HG02678 (cell line): ENCODE results near the gene PPP1R12B.
"Not testable (repeated sequence)": the region's sequence is repeated elsewhere in the genome, so short reads cannot be mapped to it uniquely, and the experiment has no call there.

Source experiments
- ATAC-seq: cut with Tn5 transposase; IDR thresholded peaks from one replicate; pipeline ENCODE4 v1.9.1; 2021; ENCODE audit warnings: mild to moderate bottlenecking, moderate library complexity; ENCODE audit not compliant: unreplicated experiment

Gene PPP1R12B

DNA sequence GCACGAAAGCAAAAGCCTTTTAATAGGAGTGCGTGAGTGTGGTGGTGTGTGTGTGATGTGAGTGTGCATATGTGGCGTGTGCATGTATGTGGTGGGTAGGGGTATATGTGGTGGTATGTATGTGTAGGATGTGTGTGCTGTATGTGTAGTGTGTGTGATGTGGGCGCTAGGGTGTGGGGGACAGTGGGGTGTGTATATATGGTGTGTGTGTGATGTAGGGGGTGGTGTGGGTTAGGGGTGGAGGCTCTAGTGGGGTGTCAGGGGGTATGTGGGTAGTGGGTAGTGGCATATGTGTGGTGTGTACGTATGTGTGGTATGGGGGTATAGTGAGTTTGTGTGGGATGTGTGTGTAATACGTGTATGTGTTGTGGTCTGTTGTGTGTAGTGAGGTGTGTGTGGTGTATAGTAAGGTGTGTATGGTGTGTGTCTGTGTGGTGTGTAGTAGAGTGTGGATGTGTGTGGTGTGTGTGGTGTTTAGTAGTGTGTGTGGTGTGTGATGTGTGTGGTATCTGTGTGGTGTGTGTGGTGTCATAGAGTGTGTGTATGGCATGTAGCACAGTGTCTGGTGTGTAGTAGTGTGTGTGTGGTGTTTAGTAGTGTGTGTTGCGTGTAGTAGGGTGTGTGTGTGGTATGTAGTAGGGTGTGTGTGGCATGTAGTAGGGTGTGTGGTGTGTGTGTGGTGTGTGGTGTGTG, 275.7 kb downstream of the PPP1R12B start:
- no peak for ATAC-seq

DNA sequence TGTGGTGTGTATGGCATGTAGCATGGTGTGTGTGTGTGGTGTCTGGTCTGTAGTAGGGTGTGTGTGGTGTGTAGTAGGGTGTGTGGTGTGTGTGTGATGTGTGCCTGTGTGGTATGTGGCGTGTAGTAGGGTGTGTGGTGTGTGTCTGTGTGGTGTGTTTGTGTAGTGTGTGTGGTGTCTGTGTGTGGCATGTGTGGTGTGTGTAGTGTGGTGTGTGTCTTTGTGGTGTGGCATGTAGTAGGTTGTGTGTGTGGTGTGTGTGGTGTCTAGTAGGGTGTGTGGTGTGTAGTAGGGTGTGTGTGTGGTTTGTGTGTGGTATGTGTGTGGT, 276.2 kb downstream of the PPP1R12B start:
- no peak for ATAC-seq

DNA sequence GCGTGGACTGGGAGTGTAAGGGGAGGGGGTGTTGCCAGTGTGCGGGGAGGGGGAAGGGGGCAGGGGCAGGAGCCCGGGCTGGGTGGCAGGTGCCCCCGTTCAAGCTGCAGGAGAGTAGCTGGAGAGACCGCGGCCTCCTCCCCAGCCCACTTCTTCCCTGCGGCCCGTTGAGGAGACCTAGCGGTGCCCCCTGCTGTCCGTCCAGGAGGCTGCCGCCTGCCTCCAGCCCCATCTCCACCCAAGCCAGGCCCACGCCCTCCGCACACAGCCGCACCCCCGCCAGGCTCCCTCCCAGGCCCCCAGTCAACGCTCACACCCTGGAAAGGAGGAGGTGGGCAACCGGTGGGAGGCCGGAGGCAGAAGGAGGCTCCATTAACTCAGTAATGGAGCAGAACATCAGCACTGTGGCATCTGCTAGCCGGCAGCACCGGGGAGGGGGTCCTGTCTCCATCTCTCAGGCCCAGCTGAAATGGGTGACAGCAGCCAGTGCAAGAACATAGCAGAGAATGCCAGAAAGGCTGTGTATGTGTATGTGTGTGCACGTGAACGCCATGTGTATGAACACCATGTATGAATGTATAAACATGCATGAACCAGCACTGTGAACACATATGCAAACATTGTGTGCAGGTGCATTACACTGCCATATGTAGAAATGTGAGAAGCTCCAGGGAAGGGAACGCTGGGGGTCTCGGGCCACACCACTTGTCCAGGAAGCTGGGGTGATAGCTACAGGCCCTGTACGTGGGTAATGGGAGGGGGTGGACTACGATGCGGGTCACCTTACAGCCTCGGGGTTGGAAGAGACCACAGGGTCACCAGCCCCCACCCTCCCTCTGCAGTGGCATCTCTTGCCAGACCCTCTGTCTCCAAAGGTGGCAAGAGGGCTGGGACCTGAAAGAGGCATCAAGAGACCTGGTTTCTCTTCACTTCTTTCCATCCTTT, 277.2 kb downstream of the PPP1R12B start:
- ATAC-seq, result peak; percentile 55

DNA sequence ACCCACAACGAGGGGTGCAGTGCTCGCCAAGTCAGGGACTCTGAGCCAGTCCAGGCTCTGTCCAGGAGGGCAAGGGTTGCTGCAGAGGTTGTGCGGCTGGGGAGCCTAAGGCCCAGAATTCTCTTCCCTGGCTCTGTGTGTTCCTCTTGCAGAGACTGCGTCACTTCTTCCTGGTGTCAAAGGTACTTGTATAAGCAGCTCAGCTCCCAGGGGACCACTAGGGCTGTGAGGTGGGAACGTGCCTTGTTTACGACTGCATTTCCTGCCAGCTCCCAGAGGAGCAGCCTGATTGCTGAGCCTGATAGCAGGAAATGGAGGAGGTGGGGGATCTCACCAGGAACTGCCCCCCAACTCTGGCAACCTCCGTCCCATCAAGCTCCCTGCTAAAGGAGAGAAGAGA, 278.5 kb downstream of the PPP1R12B start:
- not testable (repeated sequence) for ATAC-seq

DNA sequence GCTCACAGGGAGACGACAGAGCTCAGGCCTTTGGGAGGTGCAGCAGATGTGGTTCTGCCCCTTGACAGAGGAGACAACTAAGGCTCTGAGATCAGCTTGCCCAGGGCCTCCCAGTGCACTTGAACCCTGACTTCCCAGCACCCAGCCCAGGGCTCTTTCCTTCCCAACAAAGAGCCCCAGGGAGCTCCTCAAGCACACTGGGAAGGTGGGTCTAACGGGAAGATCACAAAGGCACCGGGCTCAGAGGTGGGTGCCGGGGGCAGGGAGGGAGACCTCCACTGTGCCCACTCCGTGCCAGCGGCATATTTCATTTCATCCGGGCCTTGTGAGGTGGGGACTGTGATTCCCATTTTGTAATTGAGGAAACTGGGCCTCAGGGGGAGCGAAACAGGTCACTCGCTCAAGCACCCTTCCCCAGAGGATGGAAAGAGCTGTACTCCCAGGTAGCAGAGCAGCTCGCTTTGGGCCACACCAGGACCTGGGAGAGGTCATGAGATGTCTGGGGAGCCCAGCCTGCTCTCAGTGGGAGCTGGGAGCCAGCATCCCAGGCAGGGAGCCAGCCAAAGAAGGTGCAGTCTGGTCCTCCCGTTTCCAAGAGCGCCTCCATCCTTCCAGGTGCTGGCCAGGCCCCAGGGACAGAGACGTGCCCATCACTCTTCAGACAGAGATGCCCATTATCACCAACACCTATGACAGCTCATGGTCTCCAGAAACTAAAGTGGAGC, 279.5 kb downstream of the PPP1R12B start:
- no peak for ATAC-seq

DNA sequence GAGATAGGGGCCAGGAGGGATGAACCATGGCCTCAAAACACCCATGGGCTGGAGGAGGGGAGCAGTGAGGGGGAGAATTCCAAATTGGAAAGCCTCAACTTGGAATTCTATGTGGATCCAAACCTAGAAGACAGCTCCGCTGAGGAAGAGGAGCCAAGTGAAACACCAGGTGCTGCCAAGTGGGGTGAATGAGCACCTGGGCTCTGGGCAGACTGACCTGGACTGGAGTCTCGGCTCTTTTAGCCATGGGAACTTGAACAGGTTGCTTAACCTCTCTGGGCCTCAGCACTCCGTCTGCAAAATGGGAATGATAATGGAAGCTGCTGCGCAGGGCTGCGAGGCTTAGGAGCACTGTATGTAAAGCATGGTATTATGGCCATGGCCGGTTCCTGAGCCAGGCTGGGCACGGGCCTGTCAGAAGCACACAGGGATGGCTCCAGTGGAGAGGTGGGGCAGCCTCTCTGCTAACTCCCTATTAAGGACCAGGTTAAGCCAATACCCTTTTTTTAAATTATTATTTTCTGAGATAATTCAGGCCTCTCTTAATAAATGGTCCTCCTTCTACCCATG, 280.2 kb downstream of the PPP1R12B start:
- ATAC-seq, result no peak

DNA sequence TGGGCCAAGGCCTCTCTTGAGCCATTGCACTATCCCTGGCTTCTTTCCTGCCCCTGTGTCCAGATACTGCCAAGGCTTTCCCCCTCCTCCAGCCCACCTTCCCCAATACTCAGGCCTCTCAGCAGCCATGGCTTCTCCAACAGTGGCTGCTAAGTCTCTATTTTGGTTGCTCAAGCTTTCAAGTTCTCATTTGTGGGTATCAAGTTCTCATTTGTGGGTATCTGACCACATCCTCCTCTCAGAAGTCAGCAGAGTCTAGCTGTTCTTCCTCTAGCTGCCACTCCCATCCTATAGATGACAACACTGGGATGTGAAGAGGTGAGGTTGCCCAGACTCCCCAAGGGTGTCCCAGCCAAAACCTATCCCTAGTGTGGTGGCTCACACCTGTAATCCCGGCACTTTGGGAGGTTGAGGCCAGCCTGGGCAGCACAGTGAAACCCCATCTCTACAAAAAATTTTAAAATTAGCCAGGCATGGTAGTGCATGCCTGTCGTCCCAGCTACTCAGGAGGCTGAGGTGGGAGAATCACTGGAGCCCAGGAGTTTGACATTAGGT, 280.8 kb downstream of the PPP1R12B start:
- peak; percentile 77 for ATAC-seq

DNA sequence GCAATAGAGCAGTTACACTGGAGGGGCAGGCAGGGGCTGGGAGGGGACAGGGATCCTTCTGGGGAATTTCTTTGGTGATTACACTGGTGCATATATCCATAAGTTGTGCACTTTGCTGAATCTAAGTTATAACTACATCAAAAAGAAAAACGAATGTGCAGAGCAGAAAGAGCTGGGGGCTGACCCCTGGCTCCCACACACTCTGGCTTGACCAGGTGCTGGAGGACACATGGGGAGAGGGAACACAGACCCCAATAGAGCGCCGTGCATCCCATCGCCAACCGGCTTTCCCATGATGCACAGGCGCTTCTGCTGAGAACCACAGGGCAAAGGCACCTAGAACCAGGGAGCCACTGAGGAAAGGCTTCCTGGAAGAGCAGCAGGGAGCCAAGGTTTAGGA, 281.6 kb downstream of the PPP1R12B start:
- not testable (repeated sequence) for ATAC-seq

DNA sequence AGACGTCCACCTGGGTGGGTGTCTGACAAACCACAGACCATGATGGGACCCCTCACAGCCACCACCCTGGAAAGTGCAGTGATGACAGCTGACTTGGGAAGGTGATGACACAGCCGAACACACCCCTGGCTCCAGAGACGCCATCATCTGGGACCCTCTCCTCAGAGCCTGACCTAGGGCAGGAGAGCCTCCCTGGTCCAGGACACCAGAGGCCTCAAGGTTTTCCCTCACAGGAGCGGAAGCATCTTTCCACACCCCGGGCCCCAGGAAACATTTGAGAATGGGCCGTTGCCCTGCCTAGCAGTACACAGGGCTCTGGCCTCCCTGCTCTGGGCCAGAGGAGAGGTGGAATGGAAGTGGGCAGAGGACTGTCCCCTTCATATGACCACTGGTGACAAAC, 282.0 kb downstream of the PPP1R12B start:
- ATAC-seq, result no peak

DNA sequence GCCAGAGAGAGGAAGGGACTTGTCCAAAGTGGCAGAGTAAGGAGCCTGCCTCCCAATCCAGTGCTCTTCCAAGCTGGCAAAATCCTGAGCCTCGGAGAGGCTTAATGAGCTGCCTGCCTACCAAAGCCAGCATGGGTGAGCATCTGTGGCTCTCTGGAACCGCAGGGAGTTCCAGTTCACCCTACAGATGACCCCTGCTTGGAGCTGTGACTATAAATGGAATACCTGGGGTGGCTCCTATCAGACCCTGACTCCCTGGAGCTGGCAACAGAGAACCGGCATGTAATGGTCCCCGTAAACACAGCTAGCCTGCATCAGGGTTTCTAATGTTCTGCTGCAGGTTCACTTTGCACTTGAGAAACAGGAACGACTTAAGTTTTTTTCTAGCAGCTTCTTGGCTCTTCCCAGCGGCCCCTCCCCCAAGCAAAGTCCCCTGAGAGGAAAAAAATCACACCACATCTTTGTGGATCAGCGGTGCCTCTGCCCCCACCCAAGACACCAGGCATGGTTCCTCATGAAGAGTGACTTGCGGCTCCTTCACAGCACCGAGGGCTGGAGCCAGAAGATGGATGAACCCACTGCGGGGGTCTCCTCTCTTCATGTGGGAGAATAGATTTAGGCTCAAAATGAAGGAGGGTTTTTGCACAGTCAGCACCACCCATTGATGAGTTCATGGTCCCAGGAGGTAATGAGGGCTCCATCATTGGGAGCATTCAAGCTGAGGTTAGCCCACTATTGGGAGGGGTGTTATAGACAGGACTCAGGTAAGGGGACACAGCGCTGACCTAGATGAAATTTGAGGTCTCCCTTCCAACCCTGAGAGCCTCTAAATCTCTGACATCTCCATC, 282.8 kb downstream of the PPP1R12B start:
- no peak for ATAC-seq

DNA sequence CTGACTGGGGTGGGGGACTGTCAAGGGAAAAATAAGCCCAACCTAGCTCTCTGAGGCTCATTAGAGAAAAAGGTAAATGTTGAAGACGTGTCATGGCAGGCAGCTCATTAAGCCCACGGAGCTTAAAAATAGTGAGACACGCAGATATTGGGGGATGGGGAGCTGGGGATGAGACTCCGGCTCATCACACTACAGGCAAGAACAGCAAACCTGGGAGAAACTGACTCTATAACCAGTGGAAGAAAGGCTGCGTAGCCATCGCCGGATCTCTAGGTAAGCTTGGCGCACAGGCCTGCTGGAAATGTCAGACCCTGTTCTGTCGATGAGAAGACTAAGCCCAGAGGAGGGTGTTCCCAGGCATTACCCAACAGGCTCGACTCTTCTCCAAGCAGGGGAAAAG, 283.7 kb downstream of the PPP1R12B start:
- ATAC-seq, result no peak

DNA sequence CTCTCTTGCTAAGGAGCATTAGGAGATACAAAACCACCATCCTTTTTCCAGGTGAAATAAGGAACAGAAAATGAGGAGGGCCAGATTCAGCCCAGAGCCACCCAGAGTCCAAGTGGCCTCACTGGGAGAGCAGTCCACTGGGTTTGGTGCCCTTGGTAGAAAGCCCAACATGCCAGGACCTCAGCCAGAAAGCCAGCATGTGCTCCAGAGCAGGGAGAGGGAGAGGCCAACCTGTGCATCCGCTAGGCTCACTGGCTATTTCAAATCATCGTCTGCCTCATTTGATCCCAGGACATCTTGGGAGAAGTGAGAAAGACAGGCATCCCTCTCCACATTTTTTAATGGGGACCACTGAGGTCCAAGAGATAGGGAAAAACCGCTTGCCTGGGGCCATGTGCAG, 287.7 kb downstream of the PPP1R12B start:
- not testable (repeated sequence) for ATAC-seq

DNA sequence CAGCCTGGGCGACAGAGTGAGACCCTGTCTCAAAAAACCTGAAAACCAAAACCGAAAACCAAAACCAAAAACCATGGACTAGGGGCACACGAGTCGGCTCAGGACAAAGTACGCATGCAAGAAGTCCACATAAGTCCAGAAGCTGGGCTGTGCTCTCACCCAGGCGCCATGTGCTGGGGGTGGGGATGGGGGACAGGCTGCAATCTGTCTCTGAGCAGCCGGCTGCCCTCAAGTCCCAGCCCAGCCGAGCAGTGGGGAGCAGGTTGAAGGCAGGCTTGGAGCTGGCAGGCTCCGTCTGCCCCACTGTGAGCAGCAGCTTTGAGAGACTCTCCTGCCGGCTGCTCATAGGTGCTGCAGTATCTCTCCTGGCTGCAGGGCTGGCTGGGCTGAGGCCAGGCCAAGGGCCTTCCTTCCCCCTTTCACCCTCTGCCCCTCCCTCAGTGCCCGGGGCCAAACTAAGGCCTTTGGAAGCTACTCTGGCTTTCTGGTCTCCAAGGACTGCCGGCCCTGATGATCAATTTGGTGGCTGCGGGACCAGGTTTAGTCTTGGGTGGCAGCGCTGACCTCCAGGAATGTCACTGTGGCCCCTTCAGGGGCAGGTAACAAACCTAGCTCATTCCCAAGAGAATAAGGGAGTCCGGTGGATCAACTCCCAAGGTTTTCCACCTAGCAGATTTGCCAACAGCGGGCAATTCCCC, 289.0 kb downstream of the PPP1R12B start:
- ATAC-seq, result not testable (repeated sequence)

DNA sequence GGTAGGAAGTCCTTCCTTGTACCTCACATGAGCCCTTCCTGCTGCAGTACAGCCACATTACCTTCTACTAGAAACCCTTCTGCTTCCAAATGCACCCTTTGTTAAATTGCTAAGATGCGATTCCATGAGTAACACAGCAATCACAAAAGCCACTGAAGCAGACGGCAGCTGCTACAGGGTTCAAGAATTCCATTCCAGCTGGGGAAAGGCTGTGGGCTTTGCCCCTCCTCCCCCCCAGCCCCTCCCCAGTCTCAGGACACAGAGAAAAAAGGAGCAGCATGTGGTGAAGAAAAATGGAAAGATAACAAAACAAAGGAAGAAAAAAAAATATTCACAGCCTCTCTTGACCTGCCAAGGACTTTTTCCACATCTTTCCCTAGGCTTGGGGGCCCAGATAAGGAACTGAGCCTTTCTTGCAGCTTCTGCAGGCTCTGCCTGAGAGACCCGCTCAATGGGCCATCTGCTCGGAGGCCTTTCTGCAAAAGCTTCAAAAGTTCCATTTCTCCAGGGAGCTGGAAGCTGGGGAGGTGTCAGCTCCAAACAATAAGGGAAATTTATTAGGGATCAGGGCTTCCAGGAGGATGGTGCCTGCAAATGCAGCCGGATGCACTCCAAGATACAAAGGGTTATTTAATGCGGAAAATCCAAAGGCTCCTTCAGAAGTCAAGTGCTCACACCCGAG, 289.7 kb downstream of the PPP1R12B start:
- ATAC-seq, result no peak

DNA sequence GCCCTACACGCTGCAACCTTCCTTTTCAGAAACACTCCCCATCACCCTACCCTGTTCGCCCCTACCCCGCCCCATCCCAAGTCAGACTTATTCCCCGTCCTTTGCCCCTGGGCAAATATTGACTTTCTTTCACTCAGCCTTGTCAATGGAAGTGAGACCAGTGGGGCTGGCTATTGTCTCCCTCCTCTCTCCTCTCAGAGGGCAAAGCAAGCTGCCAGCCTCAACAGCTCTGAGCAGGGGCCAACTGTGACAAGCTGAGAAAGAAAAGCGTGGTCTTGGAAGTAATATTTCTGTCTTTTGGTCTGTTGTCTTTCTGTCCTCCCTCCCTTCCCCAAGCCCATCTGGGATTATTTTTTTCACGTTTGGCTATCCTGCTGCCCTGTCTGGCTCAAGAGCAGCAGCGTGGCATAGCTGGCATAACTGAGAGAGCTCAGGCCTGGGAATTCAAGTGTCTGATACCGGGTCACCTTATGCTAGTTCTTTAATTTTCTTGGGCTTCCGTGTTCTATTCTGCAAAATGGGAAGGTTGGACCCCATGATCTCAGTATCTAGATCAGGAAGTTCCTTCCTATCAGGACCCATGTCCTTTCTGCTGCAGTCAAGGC, 290.3 kb downstream of the PPP1R12B start:
- ATAC-seq, result not testable (repeated sequence)

DNA sequence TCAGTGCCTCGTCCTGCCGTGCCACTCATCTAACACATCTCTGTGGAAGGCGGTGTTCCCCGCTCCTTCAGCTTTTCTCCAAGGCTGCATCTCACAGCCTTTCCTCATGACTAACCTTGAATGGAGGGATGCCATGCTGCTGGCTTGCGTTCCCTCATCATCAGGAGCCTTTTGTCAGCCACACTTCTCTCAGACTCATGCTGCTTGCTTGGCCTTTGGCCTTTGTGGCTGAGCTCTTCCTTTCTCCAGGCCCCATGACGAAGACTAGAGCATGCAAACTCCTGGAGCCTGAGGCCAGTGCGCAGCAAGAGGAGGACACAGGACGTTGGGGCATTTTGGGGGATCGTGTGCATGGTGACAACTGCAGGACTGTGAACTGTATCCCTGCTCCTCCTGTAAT, 291.0 kb downstream of the PPP1R12B start:
- ATAC-seq, result no peak

DNA sequence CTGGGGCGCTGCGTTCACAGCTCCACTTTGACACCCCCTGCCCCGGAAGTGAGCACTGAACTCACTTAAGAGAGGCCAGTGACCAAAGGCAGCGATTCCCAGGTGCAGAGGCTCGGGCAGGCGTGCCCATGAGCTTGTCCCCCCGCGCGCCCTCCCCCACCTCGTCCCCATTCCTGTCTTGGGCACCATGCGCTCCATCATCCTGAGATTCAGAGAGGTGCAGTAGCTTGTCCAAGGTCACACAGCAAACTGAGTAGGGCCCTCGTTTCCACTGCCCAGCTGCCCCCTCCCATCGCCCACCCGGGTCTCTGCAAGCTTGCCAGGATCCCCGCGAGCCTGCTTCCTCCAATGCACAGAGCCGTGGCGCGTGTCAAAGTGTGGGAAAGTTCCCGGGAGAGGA, 293.7 kb downstream of the PPP1R12B start:
- no peak for ATAC-seq
